ENCODE results near the gene GPR89B.
"Not testable (repeated sequence)": the region's sequence is repeated elsewhere in the genome, so short reads cannot be mapped to it uniquely, and the experiment has no call there.

The GPR89B gene

DNA sequence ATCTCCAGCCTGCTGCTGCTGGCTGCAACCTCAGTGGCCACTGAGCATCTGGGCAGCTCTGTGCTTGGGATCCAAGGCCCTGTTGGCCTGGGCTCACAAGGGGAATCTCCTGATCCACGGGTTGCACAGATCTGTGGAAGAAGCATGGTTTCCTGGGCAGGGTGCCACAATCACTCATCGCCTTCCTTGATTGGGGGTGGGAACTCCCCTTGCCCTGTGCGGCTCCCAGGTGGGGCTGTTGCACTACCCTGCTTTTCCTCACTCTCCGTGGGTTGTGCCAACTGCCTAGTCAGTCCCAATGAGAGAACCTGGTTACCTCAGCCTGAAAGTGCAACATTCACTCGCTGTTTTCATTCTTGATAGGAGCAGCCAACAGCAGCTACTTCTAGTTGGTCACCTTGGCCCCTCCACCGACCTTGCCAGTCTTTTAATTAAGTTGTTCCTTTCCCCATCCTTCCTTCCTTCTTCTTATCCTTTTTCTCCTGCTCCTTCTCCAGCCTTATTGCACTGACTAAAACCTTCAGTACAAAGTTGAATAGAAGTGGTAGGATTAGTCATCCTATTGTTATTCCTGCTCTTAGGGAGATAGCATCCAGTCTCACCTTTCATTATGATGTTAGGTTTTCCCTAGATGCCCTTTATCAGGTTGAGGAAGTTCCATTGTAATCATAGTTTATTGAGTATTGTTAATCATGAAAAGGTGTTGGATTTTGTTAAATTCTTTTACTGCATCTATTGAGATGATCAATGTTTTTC is 50.9 kb downstream of the GPR89B start:
- DNase-seq (ENCODE audit: low read depth); H3K4me3 ChIP-seq (ENCODE audit: control insufficient read depth, low read depth, low read length): not testable (repeated sequence)

DNA sequence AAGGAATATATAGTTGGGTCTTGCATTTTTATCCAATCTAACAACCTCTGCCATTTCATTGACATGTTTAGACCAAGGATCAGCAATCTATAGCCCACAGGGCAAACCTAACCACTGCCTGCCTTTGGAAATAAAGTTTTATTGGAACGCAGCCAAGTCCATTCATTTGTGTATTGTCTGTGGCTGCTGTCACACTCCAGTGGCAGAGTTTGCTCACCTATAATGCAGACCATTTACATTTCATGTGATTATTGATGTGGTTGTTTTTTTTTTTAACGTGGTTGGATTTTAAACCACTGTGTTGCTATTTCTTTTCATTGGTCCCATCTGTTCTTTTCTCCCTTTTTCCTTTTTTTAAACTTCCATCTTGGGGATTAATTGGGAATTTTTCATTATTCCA is 57.2 kb downstream of the GPR89B start:
- H3K4me3 ChIP-seq (ENCODE audit: control insufficient read depth, low read depth, low read length); DNase-seq (ENCODE audit: low read depth): not testable (repeated sequence)

DNA sequence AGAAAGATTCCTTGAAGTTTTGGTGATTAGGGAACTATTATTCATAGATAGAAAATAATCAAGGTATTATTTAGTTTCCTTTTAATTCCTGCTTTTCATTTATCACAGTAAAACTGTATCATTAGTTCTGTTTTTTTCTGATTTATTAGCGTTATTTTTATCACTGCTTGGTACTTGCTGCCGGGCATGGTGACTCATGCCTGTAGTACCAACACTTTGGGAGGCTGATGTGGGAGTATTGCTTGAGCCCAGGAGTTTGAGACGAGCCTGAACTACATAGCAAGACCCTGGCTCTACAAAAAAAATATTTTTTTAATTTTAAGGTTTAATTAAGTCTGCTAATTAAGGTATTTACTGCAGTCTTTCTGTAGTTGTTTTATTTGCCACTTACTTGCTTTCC is 59.7 kb downstream of the GPR89B start:
- not testable (repeated sequence) for H3K4me3 ChIP-seq (ENCODE audit: control insufficient read depth, low read depth, low read length); DNase-seq (ENCODE audit: low read depth)

DNA sequence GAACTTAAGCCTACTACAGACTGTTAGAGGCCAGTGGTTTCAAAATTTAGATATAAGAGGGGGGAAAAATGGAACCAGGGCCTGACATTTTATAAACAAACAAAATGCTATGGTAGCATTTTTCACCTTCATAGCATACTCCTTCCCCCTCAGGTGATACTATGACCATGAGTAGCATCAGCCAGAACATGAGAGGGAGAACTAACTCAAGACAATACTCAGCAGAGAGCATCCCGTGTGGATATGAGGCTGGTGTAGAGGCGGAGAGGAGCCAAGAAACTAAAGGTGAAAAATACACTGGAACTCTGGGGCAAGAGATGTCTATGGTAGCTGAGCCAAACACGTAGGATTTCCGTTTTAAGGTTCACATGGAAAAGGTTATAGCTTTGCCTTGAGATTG is 64.7 kb downstream of the GPR89B start:
- H3K4me3 ChIP-seq (ENCODE audit: control insufficient read depth, low read depth, low read length); DNase-seq (ENCODE audit: low read depth): not testable (repeated sequence)

DNA sequence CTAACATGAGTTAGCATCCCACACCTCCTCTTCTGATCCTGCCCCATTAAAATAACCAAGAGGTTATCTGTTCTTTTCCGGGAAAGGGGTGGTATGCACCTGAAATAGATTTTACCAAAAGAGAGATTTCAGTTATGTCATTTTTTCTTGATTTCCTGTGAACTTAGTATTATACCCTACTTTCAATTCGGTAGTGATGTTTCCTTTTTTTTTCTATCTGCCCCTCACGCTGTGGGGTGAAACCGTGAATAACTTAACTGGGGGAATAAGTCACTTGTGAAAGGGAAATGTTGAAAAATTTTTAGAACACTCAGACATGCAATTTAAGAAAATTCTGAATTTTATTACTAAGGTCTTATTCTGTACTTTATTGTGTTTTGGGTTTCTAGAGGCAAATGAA is 65.2 kb downstream of the GPR89B start:
- not testable (repeated sequence) for H3K4me3 ChIP-seq (ENCODE audit: control insufficient read depth, low read depth, low read length); DNase-seq (ENCODE audit: low read depth)

DNA sequence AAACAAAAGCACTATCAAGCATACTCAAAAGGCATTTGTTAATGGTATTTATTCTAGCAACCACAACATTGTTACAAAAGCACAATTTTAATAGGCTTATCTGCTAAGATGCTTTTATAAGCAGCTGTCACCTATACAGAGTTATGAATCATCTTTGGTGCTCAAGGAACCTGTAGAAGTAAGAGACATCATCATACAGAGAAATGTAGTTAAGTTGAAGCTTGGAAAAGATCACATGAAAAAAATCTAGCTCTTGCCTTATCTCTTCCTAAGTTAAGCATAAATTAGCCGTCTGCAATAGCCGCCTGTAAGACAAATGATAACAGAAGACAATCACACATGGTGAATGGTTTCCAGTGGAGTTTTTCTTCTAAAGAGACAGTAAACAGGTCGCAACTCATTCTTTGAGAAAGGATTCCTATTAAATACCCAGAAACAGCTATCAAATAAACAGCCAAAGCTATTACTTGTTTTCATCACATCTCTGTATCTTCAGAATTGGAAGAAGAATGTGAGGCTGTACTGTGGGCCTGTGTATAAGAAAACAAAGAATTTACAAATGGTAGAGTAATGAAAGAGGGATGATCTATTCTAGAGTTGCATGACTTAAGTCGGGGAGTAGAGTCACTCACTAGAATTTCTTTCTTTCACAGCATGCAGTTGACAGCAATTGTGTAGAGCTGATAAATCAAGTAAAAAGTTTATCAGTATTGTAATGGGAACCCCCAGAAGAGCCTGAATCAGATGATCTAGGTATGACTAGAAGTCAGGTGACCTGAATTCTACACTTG is 65.8 kb downstream of the GPR89B start:
- DNase-seq (ENCODE audit: low read depth); H3K4me3 ChIP-seq (ENCODE audit: control insufficient read depth, low read depth, low read length): not testable (repeated sequence)

DNA sequence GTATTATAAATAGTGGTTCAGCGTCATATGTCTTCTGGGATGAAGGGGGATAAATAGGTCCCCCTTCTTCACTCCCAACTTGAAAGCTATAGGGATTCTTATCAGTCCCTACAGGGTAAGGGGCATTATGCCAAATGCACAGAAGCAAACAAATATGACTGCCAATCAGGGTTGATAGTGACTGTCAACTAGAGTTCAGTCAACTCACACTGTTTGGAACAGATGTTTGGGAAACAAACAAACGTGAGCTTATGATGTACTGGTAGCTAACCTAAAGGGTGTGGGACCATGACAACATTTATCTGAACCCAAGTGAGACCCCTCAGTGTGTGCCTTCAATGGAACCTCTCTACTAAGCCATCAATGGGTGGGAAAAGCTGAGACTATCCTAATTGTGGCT is 67.9 kb downstream of the GPR89B start:
- not testable (repeated sequence) for H3K4me3 ChIP-seq (ENCODE audit: control insufficient read depth, low read depth, low read length); DNase-seq (ENCODE audit: low read depth)

DNA sequence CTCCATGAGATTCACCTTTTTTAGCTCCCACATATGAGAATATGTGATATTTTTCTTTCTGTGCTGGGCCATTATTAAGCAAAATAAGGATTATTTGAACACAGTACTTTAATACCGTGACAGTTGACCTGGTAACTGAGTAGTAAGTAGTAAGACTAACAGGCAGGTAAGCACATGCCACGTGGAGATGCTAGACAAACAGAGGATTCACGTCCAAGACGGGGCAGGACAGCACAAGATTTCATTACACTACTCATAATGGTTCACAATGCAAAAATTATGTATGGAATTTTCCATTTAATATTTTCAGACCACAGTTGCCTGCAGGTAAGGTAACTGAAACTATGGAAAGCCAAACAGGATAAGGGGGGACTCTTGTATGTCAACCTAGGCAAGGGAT is 79.5 kb downstream of the GPR89B start:
- not testable (repeated sequence) for DNase-seq (ENCODE audit: low read depth); H3K4me3 ChIP-seq (ENCODE audit: control insufficient read depth, low read depth, low read length)

DNA sequence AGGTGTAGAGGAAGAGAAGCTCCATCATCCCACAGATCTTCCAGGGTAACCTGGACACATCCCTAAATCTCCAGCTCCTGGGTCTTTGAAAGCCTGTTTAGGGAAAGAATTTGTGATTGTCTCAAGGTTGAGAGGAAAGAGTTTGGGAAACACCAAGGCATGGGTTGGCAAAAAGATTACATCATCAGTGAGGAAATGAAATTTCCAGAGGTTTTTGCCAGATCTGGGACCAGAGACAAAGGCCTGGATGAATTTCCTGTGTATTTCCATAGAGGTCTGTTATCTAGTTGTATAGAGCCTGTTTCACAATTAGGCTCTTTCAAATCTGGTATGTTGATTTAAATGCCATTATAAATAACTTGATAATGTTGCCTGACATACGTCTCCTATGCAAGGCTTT is 82.3 kb downstream of the GPR89B start:
- TF ChIP-seq, protein P1, sequence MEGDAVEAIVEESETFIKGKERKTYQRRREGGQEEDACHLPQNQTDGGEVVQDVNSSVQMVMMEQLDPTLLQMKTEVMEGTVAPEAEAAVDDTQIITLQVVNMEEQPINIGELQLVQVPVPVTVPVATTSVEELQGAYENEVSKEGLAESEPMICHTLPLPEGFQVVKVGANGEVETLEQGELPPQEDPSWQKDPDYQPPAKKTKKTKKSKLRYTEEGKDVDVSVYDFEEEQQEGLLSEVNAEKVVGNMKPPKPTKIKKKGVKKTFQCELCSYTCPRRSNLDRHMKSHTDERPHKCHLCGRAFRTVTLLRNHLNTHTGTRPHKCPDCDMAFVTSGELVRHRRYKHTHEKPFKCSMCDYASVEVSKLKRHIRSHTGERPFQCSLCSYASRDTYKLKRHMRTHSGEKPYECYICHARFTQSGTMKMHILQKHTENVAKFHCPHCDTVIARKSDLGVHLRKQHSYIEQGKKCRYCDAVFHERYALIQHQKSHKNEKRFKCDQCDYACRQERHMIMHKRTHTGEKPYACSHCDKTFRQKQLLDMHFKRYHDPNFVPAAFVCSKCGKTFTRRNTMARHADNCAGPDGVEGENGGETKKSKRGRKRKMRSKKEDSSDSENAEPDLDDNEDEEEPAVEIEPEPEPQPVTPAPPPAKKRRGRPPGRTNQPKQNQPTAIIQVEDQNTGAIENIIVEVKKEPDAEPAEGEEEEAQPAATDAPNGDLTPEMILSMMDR (conservative IDR thresholded peaks at IDR 0.05; ENCODE audit: control insufficient read depth, insufficient read depth, low read depth, low read length) = no peak
- DNase-seq (ENCODE audit: low read depth) = no peak
- H3K4me3 ChIP-seq (ENCODE audit: control insufficient read depth, low read depth, low read length) = no peak overlapping the region

DNA sequence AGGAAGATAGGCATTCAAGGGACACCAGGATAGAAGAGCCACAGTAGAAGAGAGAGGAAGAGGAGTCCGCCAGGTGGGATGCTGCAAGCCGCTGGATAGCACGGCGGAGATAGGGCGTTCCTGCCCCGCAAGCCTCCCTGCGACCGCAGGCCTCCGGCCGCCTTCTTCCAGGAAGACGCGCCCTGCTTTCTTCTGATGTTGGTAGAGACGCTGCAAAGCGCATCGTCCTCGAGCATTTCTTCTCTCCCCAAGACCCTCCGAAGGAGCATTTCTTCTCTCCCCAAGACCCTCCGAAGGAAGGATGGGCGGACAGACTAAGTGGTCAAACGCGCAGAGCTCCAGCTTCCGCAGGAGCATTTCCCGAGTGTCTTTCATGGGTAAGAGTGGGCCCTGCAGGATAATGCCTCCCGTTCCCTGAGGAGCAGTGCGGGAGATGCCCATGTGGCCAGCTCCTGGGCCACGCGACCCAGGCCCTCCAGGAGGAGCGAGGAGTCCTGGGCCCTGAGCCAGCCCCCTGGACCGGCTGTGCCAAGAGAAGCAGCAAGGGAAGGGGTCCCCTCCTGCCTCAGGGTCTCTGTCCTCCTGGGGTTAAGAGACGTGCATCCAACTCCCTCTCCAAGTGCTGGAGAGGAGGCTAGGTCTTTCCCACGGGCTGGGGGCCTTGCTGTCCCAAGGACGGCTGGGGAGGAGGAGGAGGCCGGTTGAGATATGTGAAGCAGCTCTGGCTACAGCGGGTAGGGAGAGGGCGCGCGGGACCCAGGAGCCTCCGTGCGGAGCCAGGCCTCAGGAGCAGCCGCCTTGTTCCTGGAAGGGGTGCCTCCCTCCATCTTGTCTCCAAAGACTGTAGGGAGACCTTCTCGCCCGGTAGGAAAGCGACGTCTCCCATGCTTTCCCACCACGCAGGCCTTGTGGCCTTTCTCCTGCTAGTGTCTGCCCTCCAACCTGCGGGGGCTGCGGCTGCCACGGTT is 85.2 kb downstream of the GPR89B start:
- DNase-seq (ENCODE audit: low read depth); H3K4me3 ChIP-seq (ENCODE audit: control insufficient read depth, low read depth, low read length): not testable (repeated sequence)

DNA sequence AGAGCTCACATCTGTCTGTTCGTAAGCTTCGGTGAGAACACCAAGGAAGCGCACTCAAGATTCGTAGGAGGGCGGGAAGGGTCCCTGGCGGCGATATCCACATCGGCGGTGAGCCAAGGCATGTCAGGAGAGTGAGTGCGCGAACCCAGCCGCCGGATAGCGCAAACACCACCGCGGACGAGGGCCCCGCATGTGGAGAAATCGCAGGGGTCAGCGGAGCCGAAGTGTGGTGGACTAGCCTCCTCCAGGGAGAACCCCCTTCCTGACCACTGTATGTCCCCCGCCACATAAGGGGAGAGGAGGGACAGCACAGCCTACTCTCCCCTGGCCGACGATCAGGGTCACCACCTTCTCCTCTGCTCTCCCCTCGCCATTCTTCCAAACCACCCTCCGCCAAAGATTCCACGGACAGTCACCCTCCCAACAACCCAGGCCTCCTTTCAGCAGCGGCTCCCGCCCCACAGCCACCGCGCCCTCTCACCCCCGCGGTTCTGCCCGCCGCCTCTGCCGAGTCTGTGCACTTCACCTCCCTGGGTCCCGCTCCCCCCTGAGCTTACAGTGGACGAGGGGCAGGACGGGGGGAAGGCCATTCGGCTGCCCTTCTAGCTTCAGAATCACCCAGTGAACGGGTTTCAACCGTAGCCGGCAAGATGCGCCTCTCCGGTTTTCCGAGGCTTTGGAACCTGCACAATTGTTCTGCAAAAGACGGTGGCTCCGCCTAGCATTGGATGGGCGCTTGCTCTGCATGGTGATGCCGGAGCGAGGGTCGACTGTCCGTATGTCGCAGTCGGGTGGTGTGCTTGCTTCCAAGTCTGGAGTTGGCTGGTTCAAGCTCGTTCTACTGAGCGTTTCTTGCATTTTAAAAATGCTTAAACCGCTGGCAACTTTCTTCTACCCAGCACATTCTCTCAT is 86.3 kb downstream of the GPR89B start:
- H3K4me3 ChIP-seq (ENCODE audit: control insufficient read depth, low read depth, low read length) = peak overlapping the region; percentile 21

DNA sequence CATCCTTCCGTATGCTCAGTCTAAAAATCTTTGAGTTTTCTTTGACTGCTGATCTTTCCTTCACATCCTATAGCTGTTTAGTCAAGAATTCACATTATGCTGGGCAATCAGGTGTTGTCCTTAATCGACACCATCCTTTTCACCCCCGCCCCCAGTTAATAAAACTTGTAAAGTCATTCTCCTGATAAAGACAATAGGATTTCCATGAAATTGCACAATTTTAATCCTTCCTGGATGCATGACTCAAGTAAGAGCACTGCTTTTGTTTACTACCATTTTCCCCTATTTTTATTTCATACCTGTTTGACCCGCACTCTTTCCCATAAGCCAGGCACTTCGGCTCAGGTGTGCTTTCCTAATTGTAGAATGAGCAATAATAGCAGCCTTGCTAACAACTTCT is 96.7 kb downstream of the GPR89B start:
- H3K4me3 ChIP-seq (ENCODE audit: control insufficient read depth, low read depth, low read length); DNase-seq (ENCODE audit: low read depth): not testable (repeated sequence)

More for the DNA sequence above, 86.3 kb downstream of the GPR89B start:
- DNase-seq (ENCODE audit: low read depth) = not testable (repeated sequence)

DNA sequence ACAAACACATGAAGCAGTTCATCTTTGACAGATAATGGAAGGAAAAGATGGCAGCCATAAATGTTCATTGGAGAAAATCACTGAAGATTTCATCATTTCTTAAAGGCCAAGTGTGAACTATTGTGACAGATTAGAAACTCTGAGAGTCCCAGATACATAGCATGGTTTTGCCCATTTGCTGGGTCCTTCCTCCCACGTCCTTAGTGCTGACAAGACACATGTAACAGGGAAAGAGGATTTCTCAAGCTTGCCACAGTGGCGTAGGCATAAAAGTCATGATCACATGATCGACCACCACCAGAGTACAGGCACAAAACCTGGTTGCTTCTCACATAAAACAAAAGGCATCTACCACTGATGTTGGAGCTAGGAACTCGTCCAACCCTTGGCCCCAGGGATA is 98.8 kb downstream of the GPR89B start:
- DNase-seq (ENCODE audit: low read depth); H3K4me3 ChIP-seq (ENCODE audit: control insufficient read depth, low read depth, low read length): not testable (repeated sequence)

DNA sequence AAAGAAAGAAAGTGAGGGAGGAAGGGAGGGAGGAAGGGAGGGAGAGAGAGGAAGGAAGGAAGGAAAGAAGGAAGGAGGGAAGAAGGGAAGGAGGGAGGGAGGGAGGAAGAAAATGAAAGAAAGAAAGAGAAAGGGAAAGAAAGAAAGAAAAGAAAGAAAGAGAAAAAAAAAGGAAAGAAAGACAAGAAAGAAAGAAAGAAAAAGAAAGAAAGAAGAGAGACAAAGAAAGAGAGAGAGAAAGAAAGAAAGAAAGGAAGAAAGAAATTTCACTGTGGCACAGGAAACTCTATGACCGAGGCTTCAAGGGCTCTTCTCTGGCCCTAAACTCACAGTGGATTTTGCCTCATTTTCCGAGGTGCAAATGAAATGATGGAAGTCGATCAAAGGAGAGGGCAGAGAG is 104.0 kb downstream of the GPR89B start:
- not testable (repeated sequence) for DNase-seq (ENCODE audit: low read depth); H3K4me3 ChIP-seq (ENCODE audit: control insufficient read depth, low read depth, low read length)

DNA sequence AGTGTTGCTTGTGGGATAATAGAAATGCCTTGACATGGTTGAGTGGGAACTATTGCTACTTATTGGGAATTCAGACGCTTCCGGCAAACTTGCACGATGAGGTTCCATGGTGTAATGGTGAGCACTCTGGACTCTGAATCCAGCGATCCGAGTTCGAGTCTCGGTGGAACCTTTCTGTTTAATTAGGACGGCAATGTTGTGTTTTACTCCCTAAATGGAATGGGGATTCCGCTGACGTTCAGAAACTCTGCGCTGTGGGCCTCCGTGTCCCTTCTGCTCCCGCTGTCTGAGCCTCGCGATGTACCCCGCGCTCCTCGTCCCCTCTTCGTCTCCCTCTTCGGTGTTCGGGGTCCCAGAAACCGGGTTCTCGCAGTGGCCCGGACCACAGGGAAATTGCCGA is 104.5 kb downstream of the GPR89B start:
- not testable (repeated sequence) for DNase-seq (ENCODE audit: low read depth); H3K4me3 ChIP-seq (ENCODE audit: control insufficient read depth, low read depth, low read length)

DNA sequence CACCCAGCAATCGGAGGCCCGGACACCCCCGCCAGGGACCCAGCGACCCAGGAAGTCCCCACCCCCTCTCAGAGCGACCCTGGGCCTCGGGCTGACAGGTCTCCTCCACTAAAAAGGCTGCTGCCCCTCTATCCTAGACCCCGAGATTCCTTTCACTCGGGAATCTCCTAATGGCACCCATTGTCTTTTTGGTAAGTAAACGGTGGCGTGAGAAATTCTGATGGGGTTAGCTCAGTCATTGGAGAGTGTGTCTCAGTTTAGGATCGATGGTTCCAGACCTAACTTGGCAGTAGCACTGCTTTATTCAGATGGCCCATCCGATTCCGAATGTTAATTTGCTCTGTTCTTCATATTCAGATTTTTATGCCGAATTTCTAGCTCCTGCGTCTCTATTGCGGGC is 104.9 kb downstream of the GPR89B start:
- peak overlapping the region; percentile 23 for H3K4me3 ChIP-seq (ENCODE audit: control insufficient read depth, low read depth, low read length)

More for the DNA sequence above, 104.9 kb downstream of the GPR89B start:
- not testable (repeated sequence) for DNase-seq (ENCODE audit: low read depth)
